CD4-positive, alpha-beta T cell treated with Interleukin-15 for 1 hour (primary cell): ENCODE measurements around the gene ABL1.

Experiments
- DNase-seq: peaks from one replicate; pipeline ENCODE4 v3.0.0-alpha.2; 2020

ABL1 gene

DNA sequence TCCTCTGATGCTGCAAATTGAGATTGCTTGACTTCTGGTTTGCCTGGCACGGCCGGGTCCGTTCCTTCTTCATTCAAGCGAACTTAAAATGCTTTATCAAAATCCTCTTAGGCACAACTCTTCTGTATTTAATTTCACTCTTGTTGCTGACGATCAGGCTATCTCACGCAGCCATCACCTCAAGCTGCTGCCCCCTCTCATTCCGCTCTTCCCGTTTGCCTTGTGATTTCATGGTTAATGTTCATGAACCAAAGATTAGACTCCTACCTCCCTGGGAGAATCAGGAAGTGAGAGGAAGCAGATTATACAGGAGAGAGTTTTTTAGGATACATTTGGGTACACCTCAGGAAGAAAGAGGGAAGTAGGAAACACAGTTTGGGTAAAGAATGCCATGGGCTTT lies 38.9 kb downstream of the ABL1 start:
- DNase-seq: no peak

- DNase-seq: no peak
Observed at GRCh38 chr9:130874783-130875182, 39.7 kb downstream of the ABL1 start.

DNA sequence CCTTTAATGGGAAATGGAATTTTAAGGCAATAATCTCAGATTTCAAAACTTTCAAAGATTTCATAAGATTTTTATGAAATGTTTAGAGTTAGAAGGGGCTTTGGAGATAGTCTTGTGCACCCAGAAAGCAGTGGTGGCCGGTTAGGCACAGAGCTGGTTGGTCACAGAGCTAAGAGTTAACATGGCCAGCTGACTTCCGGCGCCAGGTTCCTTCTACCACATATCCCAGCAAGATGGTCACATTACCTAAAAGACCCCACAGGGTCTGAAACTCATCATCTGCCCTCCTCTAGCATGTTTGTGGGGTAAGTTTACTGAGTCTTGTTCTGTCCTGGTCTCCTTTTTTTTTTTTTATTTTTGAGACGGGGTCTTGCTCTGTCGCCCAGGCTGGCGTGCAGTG lies 42.2 kb downstream of the ABL1 start:
- no peak for DNase-seq

DNA sequence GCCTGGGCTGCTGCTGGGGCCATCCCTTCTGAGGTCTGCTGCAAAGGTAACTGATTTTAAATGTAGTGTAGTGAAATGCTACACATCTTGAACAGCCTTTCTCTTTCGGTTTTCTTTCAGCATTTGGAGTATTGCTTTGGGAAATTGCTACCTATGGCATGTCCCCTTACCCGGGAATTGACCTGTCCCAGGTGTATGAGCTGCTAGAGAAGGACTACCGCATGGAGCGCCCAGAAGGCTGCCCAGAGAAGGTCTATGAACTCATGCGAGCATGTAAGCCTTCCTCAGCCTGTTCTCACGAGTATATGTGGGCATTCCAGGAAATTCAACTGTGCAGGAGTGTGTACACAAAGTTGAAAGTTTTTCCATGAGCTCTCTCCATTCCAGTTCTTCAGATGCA lies 43.2 kb downstream of the ABL1 start:
- DNase-seq: no peak

DNA sequence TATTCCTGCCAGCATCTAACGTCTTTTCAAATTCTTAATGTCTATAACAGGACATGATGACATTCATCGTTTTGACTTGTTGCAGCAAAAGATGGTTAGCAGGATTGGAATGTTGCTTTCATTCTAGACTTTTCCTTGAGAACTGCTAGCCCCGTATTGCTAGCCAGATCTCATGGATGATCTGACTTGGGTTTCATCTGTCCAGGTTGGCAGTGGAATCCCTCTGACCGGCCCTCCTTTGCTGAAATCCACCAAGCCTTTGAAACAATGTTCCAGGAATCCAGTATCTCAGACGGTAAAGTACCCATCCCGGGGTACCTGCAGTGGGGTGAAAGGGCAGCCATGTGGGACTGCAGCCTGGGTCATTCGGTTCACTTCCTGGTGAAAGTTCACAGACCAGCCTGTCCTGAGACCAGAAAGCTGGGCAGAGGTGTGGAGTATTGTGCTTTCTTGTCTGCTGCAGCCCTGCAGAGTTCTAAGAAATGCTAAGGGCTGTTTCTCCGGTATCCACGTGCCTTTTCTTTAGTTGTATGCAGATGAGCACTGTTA lies 44.9 kb downstream of the ABL1 start:
- DNase-seq: no peak

- no peak for DNase-seq
Observed at GRCh38 chr9:130880599-130881220, 45.7 kb downstream of the ABL1 start.

DNA sequence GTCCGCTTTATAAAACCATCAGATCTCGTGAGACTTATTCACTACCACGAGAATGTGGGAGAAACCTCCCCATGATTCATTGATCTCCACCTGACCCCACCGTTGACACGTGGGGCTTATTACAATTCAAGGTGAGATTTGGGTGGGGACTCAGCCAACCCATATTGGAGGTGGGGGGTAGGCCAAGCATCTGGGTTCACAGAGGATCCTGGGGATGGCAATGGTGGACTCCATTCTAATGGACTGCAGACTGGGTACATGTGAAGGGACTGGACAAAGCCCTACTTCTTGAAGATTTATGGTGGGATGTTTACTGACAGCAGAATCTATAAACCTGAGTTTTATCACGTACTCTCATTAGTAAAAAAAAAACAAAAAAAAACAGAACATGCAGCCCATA lies 46.5 kb downstream of the ABL1 start:
- DNase-seq: no peak

GRCh38 chr9:130882696-130883225 lies 47.7 kb downstream of the ABL1 start:
- DNase-seq: no peak

GRCh38 chr9:130883479-130883878 lies 48.4 kb downstream of the ABL1 start:
- DNase-seq: no peak

DNA sequence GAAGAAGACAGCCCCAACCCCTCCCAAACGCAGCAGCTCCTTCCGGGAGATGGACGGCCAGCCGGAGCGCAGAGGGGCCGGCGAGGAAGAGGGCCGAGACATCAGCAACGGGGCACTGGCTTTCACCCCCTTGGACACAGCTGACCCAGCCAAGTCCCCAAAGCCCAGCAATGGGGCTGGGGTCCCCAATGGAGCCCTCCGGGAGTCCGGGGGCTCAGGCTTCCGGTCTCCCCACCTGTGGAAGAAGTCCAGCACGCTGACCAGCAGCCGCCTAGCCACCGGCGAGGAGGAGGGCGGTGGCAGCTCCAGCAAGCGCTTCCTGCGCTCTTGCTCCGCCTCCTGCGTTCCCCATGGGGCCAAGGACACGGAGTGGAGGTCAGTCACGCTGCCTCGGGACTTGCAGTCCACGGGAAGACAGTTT lies 49.1 kb downstream of the ABL1 start:
- no peak for DNase-seq

GRCh38 chr9:130884542-130885483 lies 49.8 kb downstream of the ABL1 start:
- DNase-seq: no peak

DNA sequence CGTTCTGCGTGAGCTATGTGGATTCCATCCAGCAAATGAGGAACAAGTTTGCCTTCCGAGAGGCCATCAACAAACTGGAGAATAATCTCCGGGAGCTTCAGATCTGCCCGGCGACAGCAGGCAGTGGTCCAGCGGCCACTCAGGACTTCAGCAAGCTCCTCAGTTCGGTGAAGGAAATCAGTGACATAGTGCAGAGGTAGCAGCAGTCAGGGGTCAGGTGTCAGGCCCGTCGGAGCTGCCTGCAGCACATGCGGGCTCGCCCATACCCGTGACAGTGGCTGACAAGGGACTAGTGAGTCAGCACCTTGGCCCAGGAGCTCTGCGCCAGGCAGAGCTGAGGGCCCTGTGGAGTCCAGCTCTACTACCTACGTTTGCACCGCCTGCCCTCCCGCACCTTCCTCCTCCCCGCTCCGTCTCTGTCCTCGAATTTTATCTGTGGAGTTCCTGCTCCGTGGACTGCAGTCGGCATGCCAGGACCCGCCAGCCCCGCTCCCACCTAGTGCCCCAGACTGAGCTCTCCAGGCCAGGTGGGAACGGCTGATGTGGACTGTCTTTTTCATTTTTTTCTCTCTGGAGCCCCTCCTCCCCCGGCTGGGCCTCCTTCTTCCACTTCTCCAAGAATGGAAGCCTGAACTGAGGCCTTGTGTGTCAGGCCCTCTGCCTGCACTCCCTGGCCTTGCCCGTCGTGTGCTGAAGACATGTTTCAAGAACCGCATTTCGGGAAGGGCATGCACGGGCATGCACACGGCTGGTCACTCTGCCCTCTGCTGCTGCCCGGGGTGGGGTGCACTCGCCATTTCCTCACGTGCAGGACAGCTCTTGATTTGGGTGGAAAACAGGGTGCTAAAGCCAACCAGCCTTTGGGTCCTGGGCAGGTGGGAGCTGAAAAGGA lies 50.7 kb downstream of the ABL1 start:
- DNase-seq: no peak

DNA sequence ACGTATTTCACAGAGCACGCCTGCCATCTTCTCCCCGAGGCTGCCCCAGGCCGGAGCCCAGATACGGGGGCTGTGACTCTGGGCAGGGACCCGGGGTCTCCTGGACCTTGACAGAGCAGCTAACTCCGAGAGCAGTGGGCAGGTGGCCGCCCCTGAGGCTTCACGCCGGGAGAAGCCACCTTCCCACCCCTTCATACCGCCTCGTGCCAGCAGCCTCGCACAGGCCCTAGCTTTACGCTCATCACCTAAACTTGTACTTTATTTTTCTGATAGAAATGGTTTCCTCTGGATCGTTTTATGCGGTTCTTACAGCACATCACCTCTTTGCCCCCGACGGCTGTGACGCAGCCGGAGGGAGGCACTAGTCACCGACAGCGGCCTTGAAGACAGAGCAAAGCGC lies 51.9 kb downstream of the ABL1 start:
- no peak for DNase-seq

GRCh38 chr9:130887494-130888144 lies 52.6 kb downstream of the ABL1 start:
- no peak for DNase-seq

GRCh38 chr9:130888146-130888885 lies 53.3 kb downstream of the ABL1 start:
- DNase-seq: no peak

- DNase-seq: no peak
Observed at GRCh38 chr9:130890124-130890523, 55.1 kb downstream of the ABL1 start.

- no peak for DNase-seq
Observed at GRCh38 chr9:130890870-130891687, 56.0 kb downstream of the ABL1 start.

DNA sequence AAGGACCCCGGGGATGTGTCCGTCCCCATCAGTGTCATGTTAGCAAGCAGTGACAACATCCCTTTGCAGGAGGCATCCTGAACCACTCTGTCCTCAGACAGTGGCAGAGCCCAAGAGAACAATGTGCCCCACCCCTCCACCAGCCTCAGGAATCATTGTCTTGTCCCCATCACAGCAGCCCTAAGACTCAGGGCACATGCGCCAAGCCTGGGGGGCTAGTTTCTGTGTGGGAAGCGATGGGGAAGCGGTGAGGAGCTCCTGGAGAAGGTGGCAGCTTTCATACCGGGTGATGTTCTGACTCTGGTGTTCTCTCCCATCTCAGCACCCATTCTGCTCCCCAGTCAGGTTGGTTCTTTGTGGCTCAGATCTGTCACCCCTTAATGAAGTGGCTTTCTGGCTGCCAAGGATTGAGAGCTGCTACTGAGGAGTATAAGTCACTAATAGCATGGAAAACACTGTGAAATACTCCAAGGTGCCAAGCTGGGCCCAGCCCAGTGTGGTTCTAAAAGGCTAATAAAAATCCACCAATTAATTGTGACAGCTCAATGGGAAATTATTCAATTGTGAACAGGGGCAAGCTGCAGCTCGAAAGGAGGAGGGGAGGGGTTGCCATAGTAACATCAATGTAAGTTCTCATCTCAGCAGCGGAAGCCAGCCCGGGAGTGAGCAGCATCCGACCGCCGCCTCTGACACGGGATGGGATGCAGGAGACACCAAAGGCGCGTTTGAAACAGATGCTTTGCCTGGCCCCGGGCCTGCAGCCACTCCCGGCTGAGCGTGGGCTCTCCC lies 56.8 kb downstream of the ABL1 start:
- DNase-seq: no peak

GRCh38 chr9:130892477-130893304 lies 57.6 kb downstream of the ABL1 start:
- no peak for DNase-seq
